H1 (cell line): ENCODE results near the gene IFT80. TPM values are rescaled to one million over a fixed set of nuclear protein-coding genes. Genes with fewer than 3 reads are reported as not detected.

Source experiments
- JUN ChIP-seq: IDR thresholded peaks from 2 replicates; pipeline ENCODE4 v1.6.1; 2011; ENCODE audit warnings: low read depth, mild to moderate bottlenecking, improper control_type of control experiment, low read length
- KDM1A ChIP-seq: fragments of 200-600, 300-600 bp; sonication (generic); IDR thresholded peaks from 2 replicates; pipeline ENCODE4 v1.7.1; 2016; ENCODE audit warnings: mild to moderate bottlenecking, low read length, borderline replicate concordance
- polyA plus RNA-seq, 7 experiments: library from polyadenylated mRNA; depleted of rRNA in 3 of 7; stranded (reverse) in 5 of 7; unstranded in 2 of 7; fragments of >200 nt in 5 of 7; fragments of 200-250 nt in 2 of 7; gene quantifications; 1 replicate in 5 of 7; 2 replicates in 1 of 7; 4 replicates in 1 of 7; pipeline versions ENCODE4 v1.2.1 to v1.2.3, GENCODE V29; 2011 to 2013; ENCODE audit warnings: missing spikeins in 2 of 7, mixed read lengths in 2 of 7
- total RNA-seq: library from RNA; stranded (reverse); fragmentation: NEBNext Ultra II Directional; extraction: Animal tissue kit (Norgen Biotek cat#: 25700); gene quantifications from 2 replicates; pipeline ENCODE4 v1.2.1, GENCODE V29; 2021

The IFT80 gene
- total and polyA plus RNA-seq, 2 of the 8 experiments (the other 6 are each of a cell fraction or from before 2014, with no cell fraction given), result 7.2 to 25.9 TPM

DNA sequence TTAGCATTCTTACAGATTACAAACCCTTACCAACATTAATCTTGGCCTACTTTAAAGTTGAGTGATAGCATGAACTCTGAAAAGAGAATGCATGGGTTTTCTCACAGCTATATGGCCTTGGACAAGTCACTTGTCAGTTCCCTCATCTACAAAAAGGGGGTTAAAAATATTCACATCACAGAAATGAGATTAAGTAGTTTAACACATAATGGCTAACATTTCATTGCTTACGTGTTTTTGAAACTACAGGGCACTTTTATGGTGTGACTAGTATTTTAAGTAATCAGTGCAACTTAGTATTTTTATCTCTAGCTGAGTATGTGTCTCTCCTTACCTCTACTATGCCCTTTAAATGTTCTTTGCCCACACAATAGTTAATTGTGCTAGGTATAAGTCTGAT is 36.7 kb upstream of the IFT80 start (continued):
- TF ChIP-seq KDM1A (no peak), JUN (no peak)
